ENCODE data around the gene APC2. TPM values are rescaled to one million over a fixed set of nuclear protein-coding genes. Genes with fewer than 3 reads are reported as not detected.

Gene APC2
- polyA plus RNA-seq, 1 donor from 2014 or later, result 50.5 TPM

GRCh38 chr19:1520203-1520780 is 70.4 kb downstream of the APC2 start:
- Histone ChIP-seq H3K4me2 (ENCODE audit: low read length) (no peak overlapping the region), H3K9me2 (ENCODE audit: insufficient read depth, low read length) (no peaks in the 10 kb centered on the region), H3F3A (ENCODE audit: insufficient read depth, low read length, poor library complexity, severe bottlenecking) (no peaks in the 10 kb centered on the region), H3K36me3 (ENCODE audit: insufficient read depth, low read length) (no peaks in the 10 kb centered on the region), H4K20me1 (ENCODE audit: insufficient read depth) (no peaks in the 10 kb centered on the region), H3K4me3 (ENCODE audit: low read length) (no peak overlapping the region), H3K9me3 (ENCODE audit: low read length) (no peaks in the 10 kb centered on the region), H3K27ac (ENCODE audit: low read length) (no peak overlapping the region), H3K27me3 (ENCODE audit: insufficient read depth, low read depth, low read length) (peaks cover 24% of the 10 kb centered on the region), H3K9ac (ENCODE audit: low read length) (no peak overlapping the region), H3K79me2 (replicated peaks; ENCODE audit: insufficient read depth, low read length) (no peaks in the 10 kb centered on the region), H2AFZ (ENCODE audit: low read depth, low read length) (no peak overlapping the region)
- TF ChIP-seq TAF1 (IDR thresholded peaks at IDR 0.05; ENCODE audit: low read depth) (no peak), SMC3 (conservative IDR thresholded peaks at IDR 0.05; ENCODE audit: poor library complexity) (no peak), POLR2AphosphoS5 (IDR thresholded peaks at IDR 0.05) (no peak), MXI1 (conservative IDR thresholded peaks at IDR 0.05; ENCODE audit: poor library complexity, severe bottlenecking) (no peak), RAD21 (conservative IDR thresholded peaks at IDR 0.05) (no peak), EZH2 (IDR thresholded peaks at IDR 0.05; ENCODE audit: borderline replicate concordance, insufficient read depth, low read length, poor library complexity, severe bottlenecking) (no peak)
- TF ChIP-seq, protein P1, sequence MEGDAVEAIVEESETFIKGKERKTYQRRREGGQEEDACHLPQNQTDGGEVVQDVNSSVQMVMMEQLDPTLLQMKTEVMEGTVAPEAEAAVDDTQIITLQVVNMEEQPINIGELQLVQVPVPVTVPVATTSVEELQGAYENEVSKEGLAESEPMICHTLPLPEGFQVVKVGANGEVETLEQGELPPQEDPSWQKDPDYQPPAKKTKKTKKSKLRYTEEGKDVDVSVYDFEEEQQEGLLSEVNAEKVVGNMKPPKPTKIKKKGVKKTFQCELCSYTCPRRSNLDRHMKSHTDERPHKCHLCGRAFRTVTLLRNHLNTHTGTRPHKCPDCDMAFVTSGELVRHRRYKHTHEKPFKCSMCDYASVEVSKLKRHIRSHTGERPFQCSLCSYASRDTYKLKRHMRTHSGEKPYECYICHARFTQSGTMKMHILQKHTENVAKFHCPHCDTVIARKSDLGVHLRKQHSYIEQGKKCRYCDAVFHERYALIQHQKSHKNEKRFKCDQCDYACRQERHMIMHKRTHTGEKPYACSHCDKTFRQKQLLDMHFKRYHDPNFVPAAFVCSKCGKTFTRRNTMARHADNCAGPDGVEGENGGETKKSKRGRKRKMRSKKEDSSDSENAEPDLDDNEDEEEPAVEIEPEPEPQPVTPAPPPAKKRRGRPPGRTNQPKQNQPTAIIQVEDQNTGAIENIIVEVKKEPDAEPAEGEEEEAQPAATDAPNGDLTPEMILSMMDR (IDR thresholded peaks at IDR 0.05; ENCODE audit: poor library complexity, severe bottlenecking), result no peak

- Histone ChIP-seq H3K27me3 (ENCODE audit: insufficient read depth, low read depth, low read length) (peaks cover 24% of the 10 kb centered on the region), H3K9me2 (ENCODE audit: insufficient read depth, low read length) (no peaks in the 10 kb centered on the region), H3K4me3 (ENCODE audit: low read length) (no peak overlapping the region), H3K36me3 (ENCODE audit: insufficient read depth, low read length) (no peaks in the 10 kb centered on the region), H2AFZ (ENCODE audit: low read depth, low read length) (no peak overlapping the region), H3F3A (ENCODE audit: insufficient read depth, low read length, poor library complexity, severe bottlenecking) (no peaks in the 10 kb centered on the region), H3K4me2 (ENCODE audit: low read length) (no peak overlapping the region), H4K20me1 (ENCODE audit: insufficient read depth) (no peaks in the 10 kb centered on the region), H3K27ac (ENCODE audit: low read length) (no peak overlapping the region), H3K79me2 (replicated peaks; ENCODE audit: insufficient read depth, low read length) (no peaks in the 10 kb centered on the region), H3K9ac (ENCODE audit: low read length) (no peak overlapping the region), H3K9me3 (ENCODE audit: low read length) (no peaks in the 10 kb centered on the region)
- TF ChIP-seq, protein P1 (IDR thresholded peaks at IDR 0.05; ENCODE audit: poor library complexity, severe bottlenecking), result no peak
- TF ChIP-seq EP300 (conservative IDR thresholded peaks at IDR 0.05; ENCODE audit: poor library complexity, severe bottlenecking) (no peak), REST (IDR thresholded peaks at IDR 0.05; ENCODE audit: borderline replicate concordance) (no peak), MXI1 (conservative IDR thresholded peaks at IDR 0.05; ENCODE audit: poor library complexity, severe bottlenecking) (no peak), POLR2AphosphoS5 (IDR thresholded peaks at IDR 0.05) (no peak), RAD21 (conservative IDR thresholded peaks at IDR 0.05) (no peak), TAF1 (IDR thresholded peaks at IDR 0.05; ENCODE audit: low read depth) (no peak)
Measured at GRCh38 chr19:1521636-1522035, 71.7 kb downstream of the APC2 start.

Measured in neural cell (in vitro differentiated cells).